Stimulated activated CD4-positive, alpha-beta T cell treated with anti-CD3 and anti-CD28 coated beads, Interleukin-12 subunit alpha, Interleukin-12 subunit beta, amount 100 ng/mL, for 24 hours (primary cell): ENCODE data around the gene AVPR2.

Experiments
- DNase-seq, 2 experiments: peaks; one replicate each; pipeline ENCODE4 v3.0.0-alpha.2; 2020; ENCODE audit warnings: low read depth in 2 of 2

The AVPR2 gene

GRCh38 chrX:153913701-153914100, 9.2 kb downstream of the AVPR2 start:
- DNase-seq: no peak

DNA sequence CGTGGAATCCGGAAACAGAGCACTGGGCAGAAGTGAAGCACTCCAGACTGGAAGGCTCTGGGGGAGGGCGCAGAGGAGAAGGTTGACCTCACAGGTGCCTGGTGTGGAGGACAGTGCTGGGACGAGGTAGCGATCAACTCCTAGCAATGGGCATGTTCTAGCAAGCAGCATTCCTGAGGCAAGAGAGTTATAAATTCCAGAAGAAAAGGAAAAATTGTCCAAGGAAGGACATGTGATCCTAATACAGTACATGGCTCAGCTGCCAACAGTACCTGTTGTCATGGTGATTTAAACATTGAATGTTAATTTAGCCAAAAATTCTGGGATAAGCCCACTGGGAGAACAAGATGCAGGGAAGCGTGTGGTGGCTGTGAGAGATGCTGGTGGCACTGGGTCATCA, 13.4 kb downstream of the AVPR2 start:
- DNase-seq: no peak

- DNase-seq: no peak
Measured at GRCh38 chrX:153919281-153919680, 14.8 kb downstream of the AVPR2 start.

GRCh38 chrX:153920546-153920945, 16.1 kb downstream of the AVPR2 start:
- no peak for DNase-seq

- no peak for DNase-seq
Measured at GRCh38 chrX:153921070-153921469, 16.6 kb downstream of the AVPR2 start.

- DNase-seq: no peak
Measured at GRCh38 chrX:153921511-153922446, 17.3 kb downstream of the AVPR2 start.

GRCh38 chrX:153922932-153923857, 18.7 kb downstream of the AVPR2 start:
- DNase-seq: no peak

GRCh38 chrX:153924149-153924861, 19.8 kb downstream of the AVPR2 start:
- DNase-seq: no peak

DNA sequence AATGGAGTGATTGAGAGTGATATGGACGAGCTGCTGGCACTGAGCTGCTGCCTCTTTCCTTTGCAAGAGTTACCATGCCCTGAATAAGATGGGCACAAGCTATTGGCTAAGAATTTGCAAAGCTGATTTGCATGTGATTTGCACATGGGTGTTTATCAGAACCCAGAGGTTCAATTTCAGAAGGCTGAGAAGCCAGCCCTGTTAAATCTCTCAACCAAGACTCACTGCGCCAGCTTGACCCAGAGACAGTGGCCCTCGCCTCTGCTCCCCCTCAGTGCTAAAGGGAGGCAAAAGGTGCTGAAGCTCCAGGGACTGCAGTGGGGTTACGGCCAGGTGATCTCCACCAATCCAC, 20.9 kb downstream of the AVPR2 start:
- DNase-seq: no peak

DNA sequence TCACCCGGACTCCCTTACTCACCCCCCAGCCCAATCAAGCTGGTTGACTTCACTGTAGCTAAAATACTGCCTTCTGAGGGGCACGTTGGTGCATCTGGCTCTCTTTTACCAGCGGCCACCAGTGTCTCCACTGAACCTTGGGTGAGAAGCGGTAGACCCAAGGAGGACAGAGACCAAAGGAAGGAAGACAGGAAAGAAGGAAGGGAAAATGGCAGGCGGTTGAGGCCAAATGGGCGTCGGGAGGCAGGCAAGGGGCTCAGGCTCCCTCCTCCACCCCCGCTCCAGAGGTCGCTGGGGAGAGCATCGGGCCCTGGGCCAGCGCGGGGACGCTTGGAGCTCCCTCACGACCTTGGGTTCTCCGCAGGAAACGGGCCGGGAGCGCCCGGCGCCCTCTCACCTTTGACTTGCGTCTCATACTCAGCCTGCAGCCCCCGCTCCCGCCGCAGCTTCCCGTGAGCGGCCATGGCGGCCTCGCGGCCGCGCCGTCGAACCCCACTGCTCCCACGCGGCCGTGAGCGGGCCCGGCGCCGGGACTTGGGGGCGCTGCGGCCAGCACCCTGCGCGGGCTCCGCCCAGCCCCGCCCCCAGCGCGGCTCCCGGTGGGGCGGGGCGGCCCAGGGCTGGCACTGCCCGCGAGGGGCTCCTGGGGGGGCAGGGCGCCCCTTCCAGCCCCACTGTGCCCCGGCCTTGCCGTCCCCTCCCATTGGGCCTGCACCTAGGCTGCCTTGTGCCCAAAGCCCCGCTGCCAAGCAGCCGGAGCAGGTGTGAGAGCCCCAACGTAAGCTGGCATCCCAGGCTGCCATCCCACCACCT, 21.5 kb downstream of the AVPR2 start, which contains the start of gene ARHGAP4:
Gene ARHGAP4 (minus strand): TSS at position 526 of the 813 bp plus-strand sequence. CDS start 62 bp downstream, at position 464.
- DNase-seq: peak in 1 of 2 experiments; percentile 21

DNA sequence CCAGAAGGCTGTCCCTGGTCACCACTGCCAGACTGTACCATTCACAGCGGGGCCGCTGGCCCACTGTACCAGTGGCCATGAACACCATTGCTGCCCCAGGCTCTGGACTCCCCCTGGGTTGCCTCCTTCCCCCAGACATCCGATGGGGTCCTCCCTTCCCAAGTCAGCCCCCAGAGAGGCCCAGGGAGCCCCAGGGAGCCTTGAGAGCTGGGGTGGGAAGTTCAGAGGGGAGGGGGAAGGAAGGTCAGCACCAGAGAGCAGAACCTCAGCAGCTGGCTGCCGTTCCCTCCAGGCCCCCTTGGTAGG, 22.0 kb downstream of the AVPR2 start:
- no peak for DNase-seq

DNA sequence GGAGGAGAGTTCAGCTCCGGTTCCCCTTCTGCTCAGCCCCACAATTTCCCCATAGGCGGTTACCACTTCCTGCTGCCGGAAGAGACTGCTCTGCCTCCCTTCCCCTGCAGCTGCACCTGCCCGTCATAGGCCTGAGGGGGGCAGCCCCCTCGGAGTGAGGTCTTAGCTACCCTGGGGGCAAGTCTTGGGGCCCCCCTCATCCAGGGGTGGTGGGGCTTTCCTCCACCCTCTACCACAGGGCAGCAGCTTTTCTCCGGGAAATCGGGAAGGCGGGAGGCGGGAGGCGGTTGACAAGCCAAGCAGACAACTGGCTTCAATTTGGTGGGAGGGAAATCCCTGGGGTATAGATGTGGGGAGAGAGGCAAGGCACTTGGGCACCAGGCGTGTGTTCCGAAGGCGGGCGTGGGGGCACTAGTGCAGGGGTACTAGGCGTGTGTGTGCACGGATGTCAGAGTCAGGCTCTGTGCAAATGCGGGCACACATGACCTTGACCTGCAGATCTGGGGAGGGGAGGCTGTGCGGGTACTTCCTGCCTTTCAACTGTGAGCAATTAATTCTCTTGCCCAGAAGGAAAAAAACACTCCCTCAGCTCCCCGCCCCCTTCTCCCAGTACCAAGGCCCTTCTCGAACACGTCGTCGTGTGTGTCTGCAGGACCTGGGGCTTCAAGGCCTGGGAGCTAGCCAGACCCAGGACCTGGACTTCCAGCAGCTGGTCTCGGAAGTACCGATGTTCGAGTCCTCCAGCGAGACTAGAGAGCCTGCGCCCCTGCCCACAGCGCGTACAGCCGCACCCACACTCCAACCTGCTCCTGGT, 22.6 kb downstream of the AVPR2 start:
- DNase-seq: peak; percentile 45 to 57

DNA sequence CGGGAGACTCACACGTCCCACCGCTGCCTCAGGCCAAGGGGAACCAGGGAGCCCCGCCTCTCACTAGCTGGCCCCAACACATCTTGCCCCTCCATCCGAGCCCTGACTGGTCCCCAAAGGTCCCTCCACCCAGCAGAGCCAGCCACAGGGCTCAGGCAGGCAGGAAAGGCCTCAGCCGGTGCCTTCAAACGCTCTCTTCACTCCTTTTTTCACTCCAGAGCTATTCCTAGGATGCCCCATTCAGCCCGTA, 23.1 kb downstream of the AVPR2 start:
- no peak for DNase-seq

- DNase-seq: peak; percentile 78 to 79
Measured at GRCh38 chrX:153927922-153928760, 23.7 kb downstream of the AVPR2 start.

GRCh38 chrX:153928846-153929245, 24.4 kb downstream of the AVPR2 start:
- DNase-seq: no peak

DNA sequence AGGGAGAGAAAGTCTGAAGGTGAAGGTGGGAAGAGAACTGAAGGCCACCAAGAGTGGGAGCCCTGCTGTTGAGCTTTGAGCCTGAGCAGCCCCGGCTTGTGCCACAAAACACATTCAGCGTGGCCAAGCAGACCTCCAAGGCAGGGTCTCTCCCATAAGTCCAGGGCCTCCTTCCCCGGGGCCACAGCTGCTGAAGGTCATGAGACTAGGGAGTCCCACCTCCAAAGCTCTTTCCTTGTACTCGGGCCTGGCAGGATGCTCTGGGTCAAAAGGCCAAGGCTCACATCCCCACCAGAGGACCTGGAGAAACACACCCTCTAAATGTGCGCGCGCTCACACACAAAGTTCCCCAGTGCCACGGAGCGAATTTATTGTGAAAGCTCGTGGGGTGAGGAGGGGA, 25.1 kb downstream of the AVPR2 start:
- no peak for DNase-seq

DNA sequence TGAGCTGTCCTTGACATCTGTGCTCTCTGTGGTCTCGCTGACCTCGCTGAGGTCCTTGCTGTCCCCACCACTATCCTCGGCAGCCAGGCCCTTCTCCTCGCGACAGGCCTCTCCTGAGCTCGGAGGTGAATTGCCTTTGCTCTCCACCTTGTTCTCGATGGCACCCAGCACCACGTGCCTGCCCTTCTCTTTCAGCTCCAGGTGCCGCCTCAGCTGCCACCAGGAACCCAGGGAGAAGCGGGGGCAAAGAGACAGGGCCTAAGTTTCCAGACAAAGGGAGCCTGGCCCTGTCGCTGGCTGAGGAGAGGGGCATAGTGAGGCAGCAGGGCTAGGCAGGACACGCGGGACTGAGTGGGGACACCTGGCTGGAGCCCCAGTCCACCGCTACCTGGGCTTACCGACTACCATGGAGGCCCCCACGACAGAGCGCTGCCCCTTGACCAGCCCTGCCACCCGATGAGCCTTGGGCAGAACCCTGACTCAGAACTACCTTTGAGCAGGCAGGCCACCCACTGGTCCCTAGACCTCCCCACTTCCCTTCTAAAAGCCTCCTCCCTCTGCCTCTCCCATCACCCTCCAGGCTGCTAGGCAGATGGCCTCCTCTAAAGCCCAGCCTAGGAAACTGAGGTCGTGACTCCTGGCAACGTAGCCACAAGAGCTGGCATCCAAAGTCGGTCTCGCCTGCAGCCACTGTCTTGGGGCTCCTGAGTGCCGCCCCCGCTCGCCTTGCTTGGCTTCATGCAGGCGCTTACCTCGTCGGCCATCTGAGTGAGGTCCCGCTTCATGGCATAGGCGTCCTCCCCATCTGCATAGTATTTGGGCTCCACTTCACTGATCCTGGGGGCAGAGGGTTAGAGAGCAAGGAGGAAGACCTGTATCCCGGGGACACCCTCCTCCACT, 25.8 kb downstream of the AVPR2 start:
- no peak for DNase-seq

GRCh38 chrX:153931151-153931550, 26.7 kb downstream of the AVPR2 start:
- DNase-seq: no peak

GRCh38 chrX:153931748-153932147, 27.3 kb downstream of the AVPR2 start:
- no peak for DNase-seq
